Heart left ventricle (tissue), 16 donors: ENCODE data around the gene ADRA1B. TPM values are rescaled to one million over a fixed set of nuclear protein-coding genes. Genes with fewer than 3 reads are reported as not detected.
A peak's percentile ranks its signal among the peaks of the same experiment; 100 is the strongest.

Source experiments
- ATAC-seq, 4 donors: fragments of 200-7000 bp; cut with Tn5 transposase; one replicate each; pipeline ENCODE4 v1.9.1; 2020 to 2022; ENCODE audit warnings: moderate library complexity in 4 of 4, mild to moderate bottlenecking in 3 of 4, moderate number of reproducible peaks in 1 of 4
- DNase-seq, 5 donors: peaks; one replicate each; pipeline ENCODE4 v3.0.0-alpha.2; 2020
- H3K27ac ChIP-seq, 12 donors: fragments of 200-600 bp; sonication (generic) in 4 of 12; one replicate each; pipeline versions ENCODE4 v1.5.0 to v1.8.0; 2016 to 2022; ENCODE audit warnings: mild to moderate bottlenecking in 2 of 12
- H3K27me3 ChIP-seq, 9 donors: fragments of 200-600 bp; sonication (generic) in 2 of 9; one replicate each; pipeline versions ENCODE4 v1.5.1 to v1.8.0; 2016 to 2022; ENCODE audit warnings: mild to moderate bottlenecking in 3 of 9
- H3K36me3 ChIP-seq, 9 donors: fragments of 200-600 bp; sonication (generic) in 2 of 9; one replicate each; pipeline versions ENCODE4 v1.5.0 to v1.8.0; 2018 to 2022; ENCODE audit warnings: mild to moderate bottlenecking in 2 of 9
- H3K4me1 ChIP-seq, 12 donors: fragments of 200-600 bp; sonication (generic) in 4 of 12; one replicate each; pipeline versions ENCODE4 v1.5.0 to v1.8.0; 2016 to 2022; ENCODE audit warnings: mild to moderate bottlenecking in 3 of 12
- H3K4me3 ChIP-seq, 12 donors: fragments of 200-600 bp; sonication (generic) in 4 of 12; one replicate each; pipeline versions ENCODE4 v1.5.0 to v1.8.0; 2017 to 2022; ENCODE audit warnings: mild to moderate bottlenecking in 9 of 12, moderate library complexity in 4 of 12
- H3K9me3 ChIP-seq, 12 donors: fragments of 200-600 bp; sonication (generic) in 4 of 12; one replicate each; pipeline versions ENCODE4 v1.5.0 to v1.8.0; 2016 to 2022; ENCODE audit warnings: mild to moderate bottlenecking in 1 of 12
- CTCF ChIP-seq, 12 donors: fragments of 200-600 bp; sonication (generic) in 4 of 12; IDR thresholded peaks; one replicate each; pipeline versions ENCODE4 v1.5.0 to v1.8.0; 2018 to 2022; ENCODE audit warnings: antibody characterized with exemption in 12 of 12, mild to moderate bottlenecking in 5 of 12
- POLR2A ChIP-seq, 2 donors: fragments of 450-650 bp; IDR thresholded peaks; one replicate each; pipeline ENCODE4 v1.6.1; 2017; ENCODE audit warnings: antibody characterized with exemption in 2 of 2, mild to moderate bottlenecking in 2 of 2, moderate library complexity in 2 of 2
- whole genome bisulfite sequencing, 4 donors: extraction: QIAGEN DNeasy Blood & Tissue Kit in 2 of 4; methylation state at CpG; one replicate each; pipeline versions ENCODE4 v1.1.5 to v1.1.7; 2013 to 2018; 5-methylcytosine and 5-hydroxymethylcytosine counted together
- intact Hi-C, 10 donors: fragments of 100-400 bp; cut with DNase I; formaldehyde crosslinking; loops; one replicate each; pipeline versions ENCODE4 v1.11.1 to v1.14.2; 2022
- polyA plus RNA-seq, 2 donors: library from polyadenylated mRNA; stranded (reverse); fragments of 200-250 nt; gene quantifications; one replicate each; pipeline ENCODE4 v1.2.3, GENCODE V29; 2013
- total RNA-seq, 9 donors: library from RNA; depleted of rRNA in 2 of 9; stranded (reverse); fragments of >200 nt in 2 of 9; fragmentation: NEBNext Ultra II Directional in 3 of 9; extraction: Animal tissue kit (Norgen Biotek cat#: 25700) in 3 of 9; gene quantifications; one replicate each; pipeline versions ENCODE4 v1.1.0 to v1.2.4, GENCODE V29; 2016 to 2023
- donor health status: ischemic (EF 13 %, LVEDD 7.1; RV severe dilation, severe dysfunction).
- donor health status: healthy with polysubstance abuse.
- donor health status: DM: no; HTN: yes; CAD: no.
- donor health status: DM: no; HTN: no; CAD: no.
- donor health status: ischemic (EF 25% LVEDD 6.9; RV normal size, moderate dysfunction).
- donor health status: ischemic (EF 25% LVEDD 5.7; RV mildly dilated, moderate dysfunction).
- donor health status: healthy.
- donor health status: DM: yes; HTN: yes; CAD: no.
- donor health status: ischemic (EF 35%, LVEDD 5.7; RV mildly dilated, moderate dysfunction).
- donor health status: nonischemic (EF 11% LVEDD 7.7; RV severe dilation, severe dysfunction).
- donor health status: DM: yes; HTN: yes; CAD: no.
- donor health status: PGD.
- donor health status: ischemic (EF 29% LVEDD 5.4; RV normal size, mild dysfunction).
- donor health status: nonischemic (EF 23%, LVEDD 6.1; RV moderate dilation, normal function).

The ADRA1B gene
- total and polyA plus RNA-seq, 11 donors, result 0.65 to 5.4 (median 2.3) TPM

- no peak overlapping the region for H3K4me3 ChIP-seq
- TF ChIP-seq CTCF (IDR thresholded peaks at IDR 0.05) (no peak), POLR2A (IDR thresholded peaks at IDR 0.05) (no peak)
- no peak for ATAC-seq
- H3K27me3 ChIP-seq, result no peaks in the 10 kb centered on the region
- no peaks in the 10 kb centered on the region for H3K4me1 ChIP-seq
- no peak for DNase-seq
- 52 to 60% (median 55%) methylated on average over 1 of the region's 1 CpG for WGBS, 4 donors
- no peaks in the 10 kb centered on the region for H3K9me3 ChIP-seq
- intact Hi-C loops, result no loop called here
- H3K27ac ChIP-seq, result no peak overlapping the region
- H3K36me3 ChIP-seq, result no peaks in the 10 kb centered on the region
Measured at GRCh38 chr5:159956074-159956473, 39.8 kb downstream of the ADRA1B start.

GRCh38 chr5:159961176-159962160 is 45.2 kb downstream of the ADRA1B start:
- Histone ChIP-seq H3K9me3 (no peaks in the 10 kb centered on the region), H3K4me3 (no peak overlapping the region), H3K36me3 (no peaks in the 10 kb centered on the region), H3K27me3 (peaks cover 0 to 3% (median 0%) of the 10 kb centered on the region in 9 donors), H3K4me1 (peaks cover 0 to 4% (median 0%) of the 10 kb centered on the region in 12 donors), H3K27ac (no peak overlapping the region)
- no peak for TF ChIP-seq CTCF (IDR thresholded peaks at IDR 0.05)
- no peak for TF ChIP-seq POLR2A (IDR thresholded peaks at IDR 0.05)
- 89 to 94% (median 93%) methylated on average over 8 of the region's 8 CpGs for WGBS, 4 donors
- intact Hi-C loops, result loop anchor here in 4 of 10 donors (10.0 kb wide), 2 partner anchors 447 to 517 kb away; no protein-coding TSS in a partner anchor
- ATAC-seq (no peak), DNase-seq (no peak)

- H3K9me3 ChIP-seq, result no peaks in the 10 kb centered on the region
- H3K36me3 ChIP-seq, result no peaks in the 10 kb centered on the region
- no peak overlapping the region for H3K27ac ChIP-seq
- peaks cover 0 to 4% (median 0%) of the 10 kb centered on the region in 12 donors for H3K4me1 ChIP-seq
- H3K27me3 ChIP-seq, result peaks cover 0 to 7% (median 0%) of the 10 kb centered on the region in 9 donors
- H3K4me3 ChIP-seq, result no peak overlapping the region
- DNase-seq (no peak), ATAC-seq (no peak)
- intact Hi-C loops, result loop anchor here in 4 of 10 donors (10.0 kb wide), 2 partner anchors 447 to 517 kb away; no protein-coding TSS in a partner anchor
- WGBS, 4 donors, result 70 to 92% (median 87%) methylated on average over 4 of the region's 4 CpGs
- TF ChIP-seq POLR2A (IDR thresholded peaks at IDR 0.05), result no peak
- no peak for TF ChIP-seq CTCF (IDR thresholded peaks at IDR 0.05)
Measured at GRCh38 chr5:159962214-159962613, 45.9 kb downstream of the ADRA1B start.

GRCh38 chr5:159963935-159964334 is 47.7 kb downstream of the ADRA1B start:
- Histone ChIP-seq H3K27me3 (peaks cover 0 to 13% (median 0%) of the 10 kb centered on the region in 9 donors), H3K4me1 (peaks cover 0 to 4% (median 0%) of the 10 kb centered on the region in 12 donors), H3K36me3 (no peaks in the 10 kb centered on the region), H3K9me3 (no peaks in the 10 kb centered on the region), H3K27ac (no peak overlapping the region), H3K4me3 (no peak overlapping the region)
- WGBS, 4 donors, result 74 to 82% (median 77%) methylated on average over 6 of the region's 6 CpGs
- no peak for TF ChIP-seq POLR2A (IDR thresholded peaks at IDR 0.05)
- no peak for TF ChIP-seq CTCF (IDR thresholded peaks at IDR 0.05)
- DNase-seq (no peak), ATAC-seq (peak in 2 of 4 donors; percentile 47 to 55)
- intact Hi-C loops, result loop anchor here in 4 of 10 donors (10.0 kb wide), 2 partner anchors 449 to 519 kb away; no protein-coding TSS in a partner anchor
